SJSA1 (cell line): Measurements from ENCODE around the gene SYCP2L. TPM values are rescaled to one million over a fixed set of nuclear protein-coding genes. Genes with fewer than 3 reads are reported as not detected.
"Not testable (repeated sequence)": the region's sequence is repeated elsewhere in the genome, so short reads cannot be mapped to it uniquely, and the experiment has no call there.

Source experiments
- DNase-seq, 2 experiments: peaks; one replicate each; pipeline ENCODE4 v3.0.0-alpha.2; 2015 to 2020; ENCODE audit warnings: low spot score in 2 of 2, low read depth in 1 of 2
- H3K27ac ChIP-seq: fragments of 250-450 bp; sonication (Bioruptor Pico); 2 replicates; pipeline ENCODE4 v1.5.1; 2020; ENCODE audit warnings: mild to moderate bottlenecking, moderate library complexity
- H3K27me3 ChIP-seq: fragments of 250-450 bp; sonication (Bioruptor Pico); replicated peaks from 2 replicates; pipeline ENCODE4 v1.5.1; 2020; ENCODE audit warnings: mild to moderate bottlenecking, moderate library complexity
- H3K36me3 ChIP-seq: fragments of 250-450 bp; sonication (Bioruptor Pico); 2 replicates; pipeline ENCODE4 v1.5.1; 2020; ENCODE audit warnings: mild to moderate bottlenecking
- H3K4me1 ChIP-seq: fragments of 250-450 bp; sonication (Bioruptor Pico); replicated peaks from 2 replicates; pipeline ENCODE4 v1.6.1; 2021; ENCODE audit warnings: mild to moderate bottlenecking
- H3K4me3 ChIP-seq: fragments of 250-450 bp; sonication (Bioruptor Pico); 2 replicates; pipeline ENCODE4 v1.5.1; 2020; ENCODE audit warnings: mild to moderate bottlenecking
- H3K9me3 ChIP-seq: fragments of 250-450 bp; sonication (Bioruptor Pico); replicated peaks from 2 replicates; pipeline ENCODE4 v1.5.1; 2020; ENCODE audit warnings: mild to moderate bottlenecking
- total RNA-seq: library from RNA; depleted of rRNA; stranded (reverse); fragments of >200 nt; shearing (Covaris generic); gene quantifications from 2 replicates; pipeline ENCODE4 v1.2.3, GENCODE V29; 2014; rRNA removed

Gene SYCP2L
- total RNA-seq: 1.0 TPM in 1 of 2 replicates, not detected in the other

- Histone ChIP-seq H3K4me3 (peak within 1 kb of the TSS; percentile 41), H3K27me3 (peaks cover 5% of the 10 kb centered on the region; the same call in 1 of the 2 replicates), H3K27ac (0 out of 2 replicates have a peak within 1 kb of the TSS, but pooled peaks have one; percentile 0), H3K9me3 (no peaks in the 10 kb centered on the region), H3K4me1 (no peaks in the 10 kb centered on the region), H3K36me3 (no peaks in the 10 kb centered on the region; the same call in 1 of the 2 replicates)
- peak; percentile 52 to 62 for DNase-seq
Observed at GRCh38 chr6:10886691-10887502, at the start of gene SYCP2L. Gene SYCP2L (plus strand): TSS chr6:10887052. CDS start chr6:10887127, 75 bp downstream.

- Histone ChIP-seq H3K4me3 (peak overlapping the region; percentile 40), H3K36me3 (no peaks in the 10 kb centered on the region), H3K4me1 (peaks cover 8% of the 10 kb centered on the region; the same call in 1 of the 2 replicates), H3K27me3 (peaks cover 25% of the 10 kb centered on the region), H3K27ac (no peak overlapping the region), H3K9me3 (no peaks in the 10 kb centered on the region)
- DNase-seq: peak in 1 of 2 experiments; percentile 66
Observed at GRCh38 chr6:10837622-10837994, 49.2 kb upstream of the SYCP2L start.

GRCh38 chr6:10837995-10838793 is 48.7 kb upstream of the SYCP2L start, which contains the start of gene MAK:
Gene MAK (minus strand): TSS chr6:10838539. CDS start chr6:10830648, 7,891 bp downstream.
- peak within 1 kb of the TSS; percentile 40 for H3K4me3 ChIP-seq
- H3K36me3 ChIP-seq: no peaks in the 10 kb centered on the region
- H3K4me1 ChIP-seq: peaks cover 8% of the 10 kb centered on the region; the same call in 1 of the 2 replicates
- H3K27ac ChIP-seq: no peak within 1 kb of the TSS; the same call in 1 of the 2 replicates
- DNase-seq: peak; percentile 80 to 90
- H3K9me3 ChIP-seq: no peaks in the 10 kb centered on the region
- H3K27me3 ChIP-seq: peaks cover 25% of the 10 kb centered on the region

GRCh38 chr6:10838794-10839333 is 48.0 kb upstream of the SYCP2L start:
- Histone ChIP-seq H3K4me3 (peak overlapping the region; percentile 40), H3K27ac (no peak overlapping the region), H3K27me3 (peaks cover 25% of the 10 kb centered on the region), H3K9me3 (no peaks in the 10 kb centered on the region), H3K36me3 (no peaks in the 10 kb centered on the region), H3K4me1 (peaks cover 8% of the 10 kb centered on the region; the same call in 1 of the 2 replicates)
- no peak for DNase-seq

- DNase-seq: no peak
- Histone ChIP-seq H3K27ac (no peak overlapping the region), H3K4me3 (no peak overlapping the region)
Observed at GRCh38 chr6:10843554-10843953, 43.3 kb upstream of the SYCP2L start.

GRCh38 chr6:10847684-10848083 is 39.2 kb upstream of the SYCP2L start:
- Histone ChIP-seq H3K27ac (no peak overlapping the region), H3K4me3 (no peak overlapping the region), H3K9me3 (no peaks in the 10 kb centered on the region), H3K36me3 (no peaks in the 10 kb centered on the region), H3K4me1 (no peaks in the 10 kb centered on the region), H3K27me3 (no peaks in the 10 kb centered on the region)
- DNase-seq: no peak

More at GRCh38 chr6:10843554-10843953, 43.3 kb upstream of the SYCP2L start:
- Histone ChIP-seq H3K9me3 (no peaks in the 10 kb centered on the region), H3K36me3 (no peaks in the 10 kb centered on the region), H3K4me1 (no peaks in the 10 kb centered on the region), H3K27me3 (0 out of 2 replicates have a peak, but pooled peaks cover 3% of the 10 kb centered on the region)

GRCh38 chr6:10849901-10850300 is 37.0 kb upstream of the SYCP2L start:
- no peak overlapping the region for H3K27ac ChIP-seq
- H3K36me3 ChIP-seq: no peaks in the 10 kb centered on the region
- 0 out of 2 replicates have a peak, but pooled peaks cover 2% of the 10 kb centered on the region for H3K9me3 ChIP-seq
- no peaks in the 10 kb centered on the region for H3K27me3 ChIP-seq
- no peak overlapping the region for H3K4me3 ChIP-seq
- H3K4me1 ChIP-seq: no peaks in the 10 kb centered on the region
- no peak for DNase-seq

GRCh38 chr6:10850728-10851127 is 36.1 kb upstream of the SYCP2L start:
- no peaks in the 10 kb centered on the region for H3K4me1 ChIP-seq
- no peaks in the 10 kb centered on the region for H3K27me3 ChIP-seq
- no peaks in the 10 kb centered on the region for H3K36me3 ChIP-seq
- H3K4me3 ChIP-seq: no peak overlapping the region
- H3K9me3 ChIP-seq: peaks cover 2% of the 10 kb centered on the region; the same call in 1 of the 2 replicates
- DNase-seq: no peak
- no peak overlapping the region for H3K27ac ChIP-seq

GRCh38 chr6:10852361-10852960 is 34.4 kb upstream of the SYCP2L start:
- Histone ChIP-seq H3K4me1 (no peaks in the 10 kb centered on the region), H3K4me3 (no peak overlapping the region), H3K27ac (no peak overlapping the region), H3K27me3 (no peaks in the 10 kb centered on the region), H3K36me3 (no peaks in the 10 kb centered on the region), H3K9me3 (peaks cover 2% of the 10 kb centered on the region; the same call in 1 of the 2 replicates)
- DNase-seq: no peak

GRCh38 chr6:10853849-10854300 is 33.0 kb upstream of the SYCP2L start:
- H3K27me3 ChIP-seq, H3K36me3 ChIP-seq, H3K9me3 ChIP-seq, H3K27ac ChIP-seq, H3K4me3 ChIP-seq, DNase-seq, H3K4me1 ChIP-seq: not testable (repeated sequence)

GRCh38 chr6:10854922-10855632 is 31.8 kb upstream of the SYCP2L start:
- no peaks in the 10 kb centered on the region for H3K36me3 ChIP-seq
- no peak for DNase-seq
- no peak overlapping the region for H3K27ac ChIP-seq
- no peaks in the 10 kb centered on the region for H3K27me3 ChIP-seq
- H3K4me3 ChIP-seq: no peak overlapping the region
- no peaks in the 10 kb centered on the region for H3K4me1 ChIP-seq
- H3K9me3 ChIP-seq: peaks cover 2% of the 10 kb centered on the region; the same call in 1 of the 2 replicates

- Histone ChIP-seq H3K36me3 (no peaks in the 10 kb centered on the region), H3K4me3 (no peak overlapping the region), H3K4me1 (no peaks in the 10 kb centered on the region), H3K27me3 (no peaks in the 10 kb centered on the region), H3K9me3 (peaks cover 2% of the 10 kb centered on the region; the same call in 1 of the 2 replicates), H3K27ac (no peak overlapping the region)
- no peak for DNase-seq
Observed at GRCh38 chr6:10857259-10857658, 29.6 kb upstream of the SYCP2L start.
